GM15510 (cell line): ENCODE data around the gene MLXIPL.

ENCODE experiments used
- POLR2A ChIP-seq: IDR thresholded peaks from 3 replicates; pipeline ENCODE4 v1.6.1; 2011; ENCODE audit warnings: borderline replicate concordance; ENCODE audit not compliant: insufficient read length; ENCODE audit errors: extremely low read depth

The MLXIPL gene

GRCh38 chr7:73647725-73648592 lies 23.6 kb upstream of the MLXIPL start:
- TF ChIP-seq POLR2A = no peak

GRCh38 chr7:73646785-73647724 lies 22.7 kb upstream of the MLXIPL start:
- TF ChIP-seq POLR2A = no peak

GRCh38 chr7:73645643-73646174 lies 21.4 kb upstream of the MLXIPL start:
- no peak for TF ChIP-seq POLR2A

DNA sequence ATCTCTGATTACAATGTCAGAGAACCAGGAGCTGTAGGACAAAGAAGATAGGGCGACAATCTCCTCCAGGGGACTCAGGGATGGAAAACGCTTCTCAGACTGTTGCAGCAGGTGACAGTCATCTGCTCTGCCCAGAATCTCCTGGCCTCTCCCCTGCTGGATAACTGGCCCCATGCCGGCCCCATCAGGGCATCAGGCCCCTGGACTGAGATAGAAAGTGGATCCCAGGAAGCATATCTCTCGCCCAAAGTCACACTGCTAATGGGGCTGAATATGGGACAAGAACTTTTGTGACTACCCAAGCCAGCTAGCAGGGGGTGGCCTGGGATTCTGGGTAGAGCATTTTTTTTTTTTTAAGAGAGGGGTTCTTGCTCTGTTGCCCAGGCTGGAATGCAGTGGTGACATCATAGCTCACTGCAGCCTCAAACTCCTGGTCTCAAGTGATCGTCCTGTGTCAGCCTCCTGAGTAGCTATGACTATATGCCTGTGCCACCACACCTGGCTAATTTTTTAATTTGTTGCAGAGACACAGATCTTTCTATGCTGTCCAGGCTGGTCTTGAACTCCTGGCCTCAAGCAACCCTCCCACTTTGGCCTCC lies 20.5 kb upstream of the MLXIPL start:
- no peak for TF ChIP-seq POLR2A

GRCh38 chr7:73642834-73643233 lies 18.5 kb upstream of the MLXIPL start:
- no peak for TF ChIP-seq POLR2A

GRCh38 chr7:73638911-73639310 lies 14.6 kb upstream of the MLXIPL start:
- no peak for TF ChIP-seq POLR2A

- TF ChIP-seq POLR2A = no peak
Measured at GRCh38 chr7:73635428-73636200, 11.3 kb upstream of the MLXIPL start.

- TF ChIP-seq POLR2A = no peak
Measured at GRCh38 chr7:73633844-73634243, 9.5 kb upstream of the MLXIPL start.

GRCh38 chr7:73633323-73633722 lies 9.0 kb upstream of the MLXIPL start:
- TF ChIP-seq POLR2A = no peak

DNA sequence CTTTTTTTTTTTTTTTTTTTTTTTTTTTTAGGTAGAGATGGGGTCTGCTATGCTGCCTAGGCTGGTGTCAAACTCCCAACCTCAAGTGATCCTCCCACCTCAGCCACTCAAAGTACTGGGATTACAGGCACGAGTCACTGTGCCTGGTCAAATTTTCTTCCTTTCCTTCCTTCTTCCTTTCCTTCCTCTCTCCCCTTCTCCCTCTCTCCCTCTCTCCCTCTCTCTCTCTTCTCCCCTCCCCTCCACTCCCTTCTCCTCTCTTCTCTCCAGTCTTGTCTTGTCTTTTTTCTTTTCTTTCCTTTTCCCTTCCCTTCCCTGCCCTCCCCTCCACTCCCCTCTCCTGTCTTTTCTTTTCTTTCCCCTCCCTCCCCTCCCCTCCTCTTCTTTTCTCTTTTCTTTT lies 7.2 kb upstream of the MLXIPL start:
- TF ChIP-seq POLR2A = no peak

DNA sequence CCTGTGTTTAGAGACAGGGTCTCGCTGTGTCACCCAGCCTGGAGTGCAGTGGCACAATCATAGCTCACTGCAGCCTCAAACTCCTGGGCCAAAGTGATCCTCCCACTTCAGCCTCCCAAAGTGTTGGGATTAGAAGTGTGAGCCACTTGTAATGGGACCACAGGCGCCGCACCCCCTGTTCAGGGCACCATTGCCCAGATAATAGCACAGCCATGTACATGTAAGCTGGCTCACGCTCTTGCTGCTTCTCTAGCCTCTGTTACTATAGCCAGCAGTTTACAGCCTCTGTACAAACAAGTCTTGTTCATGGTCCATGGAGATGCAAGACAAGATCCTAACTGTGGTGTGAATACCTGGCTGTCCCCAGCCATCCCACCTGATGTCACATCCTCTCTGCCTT lies 4.2 kb upstream of the MLXIPL start:
- TF ChIP-seq POLR2A = no peak

DNA sequence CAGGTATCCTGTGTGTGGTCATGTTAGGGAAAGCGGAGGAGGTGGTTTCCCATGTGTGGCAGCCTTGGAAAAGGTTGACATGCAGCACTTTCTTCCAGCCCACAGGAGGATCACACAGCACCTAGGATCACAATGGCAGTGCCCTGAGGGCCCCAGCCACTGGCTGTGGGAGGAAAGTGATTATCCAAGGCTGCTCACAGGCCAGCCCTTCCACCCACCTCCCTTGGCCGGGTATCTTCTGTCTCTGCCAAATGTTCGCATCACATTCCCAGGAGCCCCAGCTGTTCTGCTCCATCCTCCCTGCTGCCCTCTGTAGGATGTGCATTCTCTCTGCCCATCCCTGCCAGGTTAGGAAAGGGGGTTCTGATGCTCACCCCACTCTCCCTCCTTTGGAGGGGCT lies 2.5 kb upstream of the MLXIPL start:
- no peak for TF ChIP-seq POLR2A

GRCh38 chr7:73625276-73625675 lies 954 bp upstream of the MLXIPL start:
- no peak for TF ChIP-seq POLR2A

DNA sequence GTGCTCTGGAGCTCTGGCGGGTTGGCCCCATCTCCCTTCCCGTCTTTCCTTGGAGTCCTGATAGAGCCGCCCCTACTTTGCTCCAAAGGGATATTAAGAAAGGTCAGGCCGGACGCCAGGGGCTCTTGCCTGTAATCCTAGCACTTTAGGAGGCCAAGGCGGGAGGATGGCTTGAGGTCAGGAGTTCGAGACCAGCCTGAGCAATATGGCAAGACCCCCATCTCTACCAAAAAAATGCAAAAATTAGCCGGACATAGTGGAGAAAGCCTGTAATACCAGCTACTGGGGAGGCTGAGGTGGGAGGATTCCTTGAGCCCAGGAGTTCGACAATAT lies 313 bp upstream of the MLXIPL start:
- no peak for TF ChIP-seq POLR2A
